Hepatocyte (in vitro differentiated cells): Measurements from ENCODE around the gene NIPSNAP2.

ENCODE experiments used
- CTCF ChIP-seq: fragments of 200-600 bp; sonication (generic); IDR thresholded peaks from 2 replicates; pipeline ENCODE4 v1.5.1; 2016; ENCODE audit warnings: antibody characterized with exemption, mild to moderate bottlenecking; ENCODE audit not compliant: poor library complexity
- EZH2 ChIP-seq: fragments of 200-600 bp; sonication (generic); IDR thresholded peaks from 2 replicates; pipeline ENCODE4 v1.6.1; 2016; ENCODE audit warnings: antibody characterized with exemption, mild to moderate bottlenecking, borderline replicate concordance
- EZH2phosphoT487 ChIP-seq: fragments of 200-600 bp; sonication (generic); IDR thresholded peaks from one replicate; pipeline ENCODE4 v1.6.1; 2018; ENCODE audit warnings: antibody characterized with exemption, mild to moderate bottlenecking, low read depth, moderate library complexity; ENCODE audit not compliant: unreplicated experiment, severe bottlenecking

- TF ChIP-seq CTCF, result no peak
- TF ChIP-seq EZH2, result no peak
- no peak for TF ChIP-seq EZH2phosphoT487
Observed at GRCh38 chr7:56019501-56019900, 55.1 kb downstream of the NIPSNAP2 start.
